ENCODE measurements around the gene OR52K2. TPM values are rescaled to one million over a fixed set of nuclear protein-coding genes. Genes with fewer than 3 reads are reported as not detected.

The OR52K2 gene
- total and polyA plus RNA-seq, 2 of the 13 experiments (the other 11 are each of a cell fraction or from before 2014, with no cell fraction given): not detected

DNA sequence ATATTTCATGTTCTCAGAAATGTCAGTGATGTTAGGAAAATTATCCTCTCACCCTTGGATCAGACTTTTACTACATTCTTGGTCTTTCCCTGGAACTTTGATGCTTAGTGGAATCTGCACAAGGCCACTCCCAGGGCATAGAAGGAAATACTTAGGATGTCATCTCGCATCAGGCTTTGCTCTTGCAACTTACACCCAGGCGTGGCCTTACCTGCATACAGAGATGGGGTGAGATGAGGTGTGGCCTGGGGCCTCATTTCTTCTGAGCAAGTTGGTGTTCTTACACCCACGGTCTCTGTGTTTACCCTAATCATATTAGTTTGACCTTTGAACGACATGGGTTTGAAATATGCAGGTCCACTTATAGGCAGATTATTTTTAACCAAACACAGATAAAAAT lies 19.0 kb upstream of the OR52K2 start (continued):
- TF ChIP-seq ZNF629 (CRISPR knock-in tag; conservative IDR thresholded peaks at IDR 0.05) (no peak), MIER2 (CRISPR knock-in tag; IDR thresholded peaks at IDR 0.05) (no peak)

DNA sequence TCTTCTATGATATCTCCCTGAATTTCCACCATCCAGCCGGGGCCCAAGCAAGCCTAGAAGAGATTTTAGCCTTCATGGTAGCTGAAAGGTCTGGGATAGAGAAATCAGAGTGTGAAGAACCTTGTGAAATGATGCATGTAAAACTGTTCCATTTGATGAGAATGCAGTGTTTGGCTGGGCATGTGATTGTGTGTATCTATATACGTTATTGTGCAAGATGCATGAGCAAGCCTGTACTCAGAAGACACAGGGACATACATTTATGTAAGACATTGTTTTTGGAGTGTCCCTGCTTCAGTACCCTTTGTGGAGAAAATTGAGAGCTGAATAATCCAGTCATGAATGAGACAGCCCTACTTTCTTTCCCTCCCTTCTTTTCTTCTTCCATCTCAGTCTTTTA lies 15.2 kb upstream of the OR52K2 start:
- ChIA-PET CTCF (ENCODE audit: low intra/inter-chr PET ratio, low total read pairs) (no interaction called here), POLR2A (no interaction called here)
- Histone ChIP-seq H3K4me1 (ENCODE audit: insufficient read depth, low read length) (no peaks in the 10 kb centered on the region), H3K27me3 (ENCODE audit: control insufficient read depth in 1 of 2, insufficient read depth in 2 of 2, low read length in 2 of 2) (peaks cover 0 to 2% of the 10 kb centered on the region in 2 experiments; a peak in 1 of 5 replicates), H3K4me3 (replicated peaks in 1 of 3; ENCODE audit: insufficient read depth in 1 of 3, low read depth in 2 of 3, low read length in 3 of 3) (no peak overlapping the region), H3K4me2 (ENCODE audit: low read depth, low read length) (no peak overlapping the region), H3K9me3 (ENCODE audit: low read length) (no peaks in the 10 kb centered on the region), H3K9ac (ENCODE audit: insufficient read depth, low read depth, low read length) (no peak overlapping the region), H3K36me3 (replicated peaks in 1 of 2; ENCODE audit: control insufficient read depth in 1 of 2, insufficient read depth in 2 of 2, low read length in 2 of 2) (no peaks in the 10 kb centered on the region), H4K20me1 (ENCODE audit: insufficient read depth, low read length) (no peaks in the 10 kb centered on the region), H2AFZ (ENCODE audit: low read length) (no peak overlapping the region), H3K79me2 (ENCODE audit: insufficient read depth, low read length) (no peaks in the 10 kb centered on the region), H3K27ac (ENCODE audit: extremely low read length, insufficient read depth, low read length) (no peak overlapping the region)
- TF ChIP-seq ZNF572 (CRISPR knock-in tag; IDR thresholded peaks at IDR 0.05): no peak
- TF ChIP-seq, protein P1, sequence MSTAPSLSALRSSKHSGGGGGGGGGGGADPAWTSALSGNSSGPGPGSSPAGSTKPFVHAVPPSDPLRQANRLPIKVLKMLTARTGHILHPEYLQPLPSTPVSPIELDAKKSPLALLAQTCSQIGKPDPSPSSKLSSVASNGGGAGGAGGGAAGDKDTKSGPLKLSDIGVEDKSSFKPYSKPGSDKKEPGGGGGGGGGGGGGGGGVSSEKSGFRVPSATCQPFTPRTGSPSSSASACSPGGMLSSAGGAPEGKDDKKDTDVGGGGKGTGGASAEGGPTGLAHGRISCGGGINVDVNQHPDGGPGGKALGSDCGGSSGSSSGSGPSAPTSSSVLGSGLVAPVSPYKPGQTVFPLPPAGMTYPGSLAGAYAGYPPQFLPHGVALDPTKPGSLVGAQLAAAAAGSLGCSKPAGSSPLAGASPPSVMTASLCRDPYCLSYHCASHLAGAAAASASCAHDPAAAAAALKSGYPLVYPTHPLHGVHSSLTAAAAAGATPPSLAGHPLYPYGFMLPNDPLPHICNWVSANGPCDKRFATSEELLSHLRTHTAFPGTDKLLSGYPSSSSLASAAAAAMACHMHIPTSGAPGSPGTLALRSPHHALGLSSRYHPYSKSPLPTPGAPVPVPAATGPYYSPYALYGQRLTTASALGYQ (CRISPR knock-in tag; IDR thresholded peaks at IDR 0.05): no peak
- TF ChIP-seq CEBPB (IDR thresholded peaks at IDR 0.05; ENCODE audit: borderline replicate concordance, low read depth, low read length): 0 out of 2 replicates have a peak, but pooled peaks have one; percentile 17
- no peak for TF ChIP-seq ZNF382 (CRISPR knock-in tag; IDR thresholded peaks at IDR 0.05; ENCODE audit: borderline replicate concordance)
- TF ChIP-seq, protein P2, sequence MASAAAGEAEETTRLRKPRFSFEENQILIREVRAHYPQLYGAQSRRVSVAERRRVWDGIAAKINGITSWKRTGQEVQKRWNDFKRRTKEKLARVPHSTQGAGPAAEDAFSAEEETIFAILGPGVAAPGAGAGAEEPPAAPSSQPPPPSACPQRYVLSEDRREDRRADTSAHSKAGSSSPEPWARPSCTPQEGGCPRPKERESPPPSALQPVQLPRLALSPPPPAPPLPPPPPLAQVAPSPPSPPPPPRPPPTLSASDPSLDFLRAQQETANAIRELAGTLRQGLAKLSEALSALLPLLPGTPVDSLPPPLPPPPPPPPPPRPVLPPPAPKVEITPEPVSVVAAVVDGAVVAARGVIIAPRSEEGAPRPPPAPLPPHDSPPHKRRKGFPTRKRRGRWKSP (CRISPR knock-in tag; IDR thresholded peaks at IDR 0.05): no peak
- ATAC-seq (no peak), DNase-seq (ENCODE audit: low spot score) (no peak), FAIRE-seq (no peak)
- intact Hi-C loops (cut with micrococcal nuclease; ENCODE audit: unreplicated experiment): no loop called here
- in situ Hi-C loops (cut with HindIII; ENCODE audit: extremely low pct_ligation_motif_present, low pct_unique_long_range_greater_than_20kb): no loop called here
- WGBS (ENCODE audit: low lambda C conversion rate): 2% methylated on average over 2 of the region's 2 CpGs
- BruUV-seq (replicated peaks): no TSS peak

Measured in HepG2 (cell line).